ENCODE data around the gene BCL7A. TPM values are rescaled to one million over a fixed set of nuclear protein-coding genes. Genes with fewer than 3 reads are reported as not detected.

BCL7A gene
- polyA plus RNA-seq, 1 experiment = 3.4 TPM

- POLR2A ChIA-PET = no interaction called here
- no peak for DNase-seq (ENCODE audit: low read depth)
- TF ChIP-seq CTCF (IDR thresholded peaks at IDR 0.05; ENCODE audit: insufficient read depth, low read depth, low read length) = no peak
- CTCF ChIA-PET = interaction anchor here (1.2 to 3.7 kb wide), 5 partner anchors 7 to 34 kb away, joined by 3 to 16 read pairs (median 5); no protein-coding TSS in a partner anchor
- Histone ChIP-seq H3K4me3 (ENCODE audit: low read depth, low read length) (no peak overlapping the region), H3K27me3 (ENCODE audit: control insufficient read depth, insufficient read depth, low read length) (no peaks in the 10 kb centered on the region), H3K36me3 (ENCODE audit: control insufficient read depth, insufficient read depth, low read length) (peaks cover 3% of the 10 kb centered on the region)
Measured at GRCh38 chr12:122088179-122088810, 66.6 kb downstream of the BCL7A start.

GRCh38 chr12:122089077-122089476 lies 67.4 kb downstream of the BCL7A start:
- H3K27me3 ChIP-seq (ENCODE audit: control insufficient read depth, insufficient read depth, low read length) = no peaks in the 10 kb centered on the region
- ChIA-PET POLR2A (no interaction called here), CTCF (interaction anchor here (1.1 to 3.7 kb wide), 6 partner anchors 8 to 34 kb away, joined by 3 to 16 read pairs (median 4); no protein-coding TSS in a partner anchor)
- peaks cover 3% of the 10 kb centered on the region for H3K36me3 ChIP-seq (ENCODE audit: control insufficient read depth, insufficient read depth, low read length)
- no peak overlapping the region for H3K4me3 ChIP-seq (ENCODE audit: low read depth, low read length)
- no peak for TF ChIP-seq CTCF (IDR thresholded peaks at IDR 0.05; ENCODE audit: insufficient read depth, low read depth, low read length)
- no peak for DNase-seq (ENCODE audit: low read depth)

GRCh38 chr12:122090759-122091515 lies 69.3 kb downstream of the BCL7A start:
- no peaks in the 10 kb centered on the region for H3K27me3 ChIP-seq (ENCODE audit: control insufficient read depth, insufficient read depth, low read length)
- ChIA-PET CTCF (interaction anchor here (0.9 to 3.7 kb wide), 6 partner anchors 10 to 37 kb away, joined by 3 to 13 read pairs (median 3); no protein-coding TSS in a partner anchor), POLR2A (no interaction called here)
- H3K36me3 ChIP-seq (ENCODE audit: control insufficient read depth, insufficient read depth, low read length) = peaks cover 1% of the 10 kb centered on the region; the same call in 1 of the 2 replicates
- no peak for TF ChIP-seq CTCF (IDR thresholded peaks at IDR 0.05; ENCODE audit: insufficient read depth, low read depth, low read length)
- H3K4me3 ChIP-seq (ENCODE audit: low read depth, low read length) = no peak overlapping the region
- DNase-seq (ENCODE audit: low read depth) = peak; percentile 89

GRCh38 chr12:122093098-122093883 lies 71.6 kb downstream of the BCL7A start:
- no peak for DNase-seq (ENCODE audit: low read depth)
- H3K36me3 ChIP-seq (ENCODE audit: control insufficient read depth, insufficient read depth, low read length) = no peaks in the 10 kb centered on the region
- H3K4me3 ChIP-seq (ENCODE audit: low read depth, low read length) = no peak overlapping the region
- CTCF ChIA-PET = interaction anchor here (0.6 kb wide), 1 partner anchor 41 kb away, joined by 3 read pairs; no protein-coding TSS in a partner anchor
- no peak for TF ChIP-seq CTCF (IDR thresholded peaks at IDR 0.05; ENCODE audit: insufficient read depth, low read depth, low read length)
- POLR2A ChIA-PET = no interaction called here
- no peaks in the 10 kb centered on the region for H3K27me3 ChIP-seq (ENCODE audit: control insufficient read depth, insufficient read depth, low read length)
